ENCODE results near the gene NCK1.

Gene NCK1

GRCh38 chr3:136861890-136862616 lies at the start of gene NCK1:
TSS of gene NCK1 (plus strand) at chr3:136862208. CDS start at chr3:136928002, 65,794 bp downstream.
- peak; percentile 98 for DNase-seq

GRCh38 chr3:136817448-136817847 lies 44.6 kb upstream of the NCK1 start:
- peak; percentile 10 for DNase-seq

GRCh38 chr3:136818191-136818768 lies 43.7 kb upstream of the NCK1 start:
- peak; percentile 91 for DNase-seq

GRCh38 chr3:136818769-136819391 lies 43.1 kb upstream of the NCK1 start, which contains the start of gene SLC35G2:
TSS of gene SLC35G2 (plus strand) at chr3:136819126. CDS start at chr3:136854461, 35,335 bp downstream.
- DNase-seq = peak; percentile 76

- DNase-seq = peak; percentile 80
Measured at GRCh38 chr3:136819392-136819730, 42.6 kb upstream of the NCK1 start.

- DNase-seq = peak; percentile 79
Measured at GRCh38 chr3:136819731-136820679, 42.0 kb upstream of the NCK1 start.

DNA sequence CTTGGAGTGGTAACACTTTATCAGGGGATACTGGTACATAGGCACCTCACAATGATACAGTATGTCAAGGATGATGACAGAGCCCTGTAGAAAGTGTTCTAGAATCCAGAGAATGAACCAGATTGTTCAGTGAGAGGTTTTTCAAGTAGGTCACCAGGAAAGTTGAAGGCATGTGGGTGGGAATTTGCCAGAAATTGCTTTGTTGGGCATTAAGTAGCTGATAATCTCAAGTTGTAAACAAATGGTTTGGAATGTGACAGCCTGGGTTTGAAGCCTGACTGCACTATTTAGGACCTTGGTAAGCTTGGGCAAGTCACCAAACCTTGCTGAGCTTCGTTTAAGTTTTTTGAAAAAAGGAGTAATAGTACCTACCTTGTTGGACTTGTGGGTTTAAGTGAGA lies 30.5 kb upstream of the NCK1 start:
- no peak for DNase-seq

DNA sequence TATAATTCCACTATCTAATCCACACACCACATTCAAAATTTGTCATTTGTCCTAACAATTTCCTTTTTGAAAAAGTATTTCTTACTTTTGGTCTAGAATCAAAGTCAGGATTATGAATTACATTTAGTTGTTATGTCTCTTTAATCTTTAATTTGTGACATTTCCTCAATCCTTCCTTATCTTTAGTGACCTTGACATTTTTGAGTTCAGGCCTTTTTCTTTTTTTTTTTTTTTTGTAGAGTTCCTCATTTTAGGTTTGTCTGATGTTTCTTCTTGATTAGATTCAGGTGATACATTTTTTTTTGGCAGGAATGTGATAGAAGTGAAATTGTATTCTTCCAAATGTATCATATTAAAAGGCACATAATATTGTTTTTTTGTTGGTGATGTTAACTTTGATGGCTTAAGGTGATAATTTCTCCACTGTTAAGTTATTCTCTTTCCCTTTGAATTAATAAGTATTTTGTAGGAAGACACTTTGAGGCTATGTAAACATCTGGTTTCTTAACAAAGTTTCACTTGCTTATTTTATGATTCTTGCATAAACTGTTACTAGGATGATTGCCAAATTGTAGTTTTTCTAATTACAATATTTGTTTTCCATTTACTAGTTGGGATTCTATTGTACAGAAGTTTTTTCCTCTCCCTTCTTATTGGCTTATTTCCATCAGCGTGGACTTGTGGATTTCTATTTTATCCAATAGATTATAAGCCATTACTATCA lies 26.8 kb upstream of the NCK1 start:
- DNase-seq = no peak

GRCh38 chr3:136835813-136836510 lies 26.0 kb upstream of the NCK1 start:
- no peak for DNase-seq

DNA sequence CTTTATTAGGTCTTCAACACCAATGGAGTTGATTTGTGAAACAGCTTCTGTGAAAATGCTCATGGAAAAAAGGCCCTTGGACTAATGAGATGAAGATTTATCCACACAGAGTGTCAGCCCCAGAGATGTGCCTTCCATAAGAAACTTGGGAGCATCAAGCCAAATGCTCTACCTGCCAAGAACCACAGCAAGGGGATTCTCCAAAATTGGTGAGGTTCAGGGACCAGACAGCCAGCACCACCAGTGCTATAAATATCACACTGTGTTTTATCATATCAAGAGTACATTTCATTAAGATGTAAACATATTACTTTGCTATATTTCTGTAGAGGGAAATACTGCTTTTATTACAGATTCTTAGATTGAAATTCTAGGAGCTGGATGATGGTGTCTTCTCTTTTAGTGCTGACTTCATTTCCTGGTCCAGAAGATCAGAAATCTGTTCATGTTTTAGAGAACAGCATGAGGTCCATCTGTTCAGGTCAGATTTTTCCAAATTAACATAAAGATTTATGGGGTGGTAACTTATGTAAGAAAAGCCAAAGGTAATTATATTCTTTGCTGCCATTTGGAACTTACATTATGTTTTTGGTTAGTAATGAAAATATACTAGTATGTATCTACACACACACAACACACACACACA lies 25.4 kb upstream of the NCK1 start:
- DNase-seq = no peak

- DNase-seq = peak; percentile 55
Measured at GRCh38 chr3:136838641-136839555, 23.1 kb upstream of the NCK1 start.

DNA sequence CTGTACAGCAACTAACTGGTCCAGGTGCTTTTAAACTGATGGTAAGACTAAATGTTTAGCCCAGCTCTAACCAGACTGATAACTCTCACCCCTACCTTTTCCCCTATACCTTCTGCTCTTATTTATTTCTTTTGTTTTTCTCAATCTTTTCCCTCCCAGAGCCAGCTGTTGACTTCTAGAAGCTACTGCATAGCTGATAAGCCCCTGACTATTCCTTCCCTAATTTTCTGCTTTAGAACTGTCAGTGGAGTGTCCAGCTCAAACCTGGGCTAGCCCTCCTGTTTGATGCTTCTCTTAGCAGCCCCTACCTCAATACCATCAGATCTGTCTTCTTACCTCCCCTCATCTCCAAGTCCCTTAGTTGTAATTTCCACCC lies 22.5 kb upstream of the NCK1 start:
- DNase-seq = no peak

DNA sequence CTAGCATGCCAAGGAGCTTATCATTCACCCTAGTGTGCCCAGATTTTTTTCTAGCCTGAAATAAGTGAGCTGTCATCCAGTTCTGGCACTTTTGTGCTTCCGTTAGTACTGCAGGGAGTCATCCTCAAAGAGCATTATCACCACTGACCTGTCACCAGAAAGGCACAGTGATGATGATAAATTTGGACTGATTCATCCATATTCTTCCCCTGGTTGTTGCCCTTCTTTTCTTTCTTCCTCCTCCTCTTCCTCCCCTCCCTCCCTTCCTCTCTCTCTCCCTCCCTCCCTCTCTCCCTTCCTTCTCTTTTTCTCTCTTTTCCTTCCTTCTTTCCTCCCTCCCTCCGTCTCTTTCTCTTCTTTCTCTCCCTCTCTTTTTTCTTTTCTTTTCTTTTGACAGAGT lies 21.8 kb upstream of the NCK1 start:
- no peak for DNase-seq

DNA sequence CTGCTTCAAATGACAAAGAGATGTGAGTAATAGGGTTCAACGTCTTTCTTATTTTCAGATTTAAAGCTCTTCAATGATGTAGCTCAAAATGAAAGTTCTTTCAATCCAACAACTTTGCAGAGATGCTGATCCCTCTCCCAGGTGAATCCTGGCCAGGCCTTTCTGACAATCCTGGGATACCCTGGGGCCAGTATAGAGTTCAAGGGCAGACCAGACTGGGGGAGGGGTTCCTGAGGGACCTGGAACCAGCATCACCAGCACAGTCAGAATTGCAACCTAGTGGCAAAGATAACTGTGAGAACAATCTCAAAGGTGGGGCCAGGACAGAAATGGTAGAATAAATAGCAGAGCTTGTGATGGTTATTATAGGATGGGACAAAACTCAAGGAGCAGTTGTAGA lies 19.7 kb upstream of the NCK1 start:
- DNase-seq = no peak

DNA sequence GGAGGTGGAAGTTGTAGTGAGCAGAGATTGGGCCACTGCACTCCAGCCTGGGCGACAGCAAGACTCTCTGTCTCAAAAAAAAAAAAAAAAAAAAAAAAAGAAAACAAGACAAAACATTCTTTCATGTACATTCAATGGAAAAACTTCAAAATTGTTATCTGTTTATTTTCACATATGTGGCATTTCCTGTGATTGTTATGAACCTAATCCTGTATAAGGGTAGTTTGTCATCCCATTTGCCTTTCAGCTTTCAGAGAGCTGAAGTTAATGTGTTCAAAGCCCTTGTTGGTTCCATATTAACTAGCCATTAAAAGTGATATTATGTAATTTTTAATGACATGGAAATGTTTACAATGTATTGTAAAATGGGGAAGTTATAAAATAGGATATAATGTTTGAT lies 17.3 kb upstream of the NCK1 start:
- DNase-seq = no peak

- DNase-seq = no peak
Measured at GRCh38 chr3:136852180-136852579, 9.8 kb upstream of the NCK1 start.

GRCh38 chr3:136856665-136857064 lies 5.3 kb upstream of the NCK1 start:
- no peak for DNase-seq

- DNase-seq = no peak
Measured at GRCh38 chr3:136858381-136858780, 3.6 kb upstream of the NCK1 start.

DNA sequence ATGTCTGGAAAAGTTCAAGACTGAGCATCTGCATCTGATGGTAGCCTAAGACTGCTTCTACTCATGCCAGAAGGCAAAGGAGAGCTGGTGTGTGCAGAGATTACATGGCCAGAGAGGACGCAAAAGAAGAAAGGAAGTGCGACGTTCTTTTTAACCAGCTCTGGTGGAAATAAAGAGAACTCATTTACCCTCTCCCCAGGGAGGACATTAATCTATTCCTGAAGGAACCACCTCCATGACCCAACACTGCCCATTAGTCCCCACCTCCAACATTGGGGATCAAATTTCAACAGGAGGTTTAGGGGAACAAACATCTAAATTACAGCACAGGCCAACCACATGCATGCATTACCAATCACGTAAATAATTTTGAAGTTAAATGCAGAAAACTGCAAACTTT lies 1.5 kb upstream of the NCK1 start:
- no peak for DNase-seq

DNA sequence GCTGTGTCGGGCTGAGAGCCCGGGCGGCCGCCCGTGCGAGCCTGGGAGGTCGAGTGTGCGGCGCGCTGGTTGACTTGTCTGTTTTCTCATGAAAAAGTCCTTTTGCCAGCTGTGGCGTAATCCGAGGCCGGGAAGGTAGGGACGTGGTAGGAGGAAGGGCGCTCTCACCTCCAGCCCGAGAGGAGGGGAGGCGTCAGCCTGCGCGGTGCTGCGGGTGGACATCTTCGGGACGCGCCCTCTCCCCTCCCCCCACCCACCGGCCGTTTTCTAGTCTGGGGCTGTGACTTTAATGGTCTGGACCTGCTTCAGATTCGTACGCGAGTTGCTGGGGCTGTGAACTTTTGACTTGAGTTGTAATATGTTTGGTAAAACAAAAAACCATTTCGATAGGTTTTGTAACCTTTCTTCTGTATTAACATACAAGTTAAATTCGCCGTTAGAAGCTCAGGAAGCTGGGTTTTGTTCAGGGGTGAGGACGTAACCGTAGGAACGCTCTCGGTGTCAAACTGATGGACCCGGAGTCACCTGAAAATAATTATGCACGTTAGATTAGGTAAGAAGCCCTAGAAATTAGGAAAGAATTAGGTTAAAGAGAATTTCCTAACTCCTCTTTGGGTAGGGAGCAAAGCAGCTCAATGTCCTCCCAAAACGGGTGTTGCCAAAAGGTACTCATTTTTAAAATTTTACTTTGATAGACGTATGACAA lies 762 bp downstream of the NCK1 start:
- DNase-seq = peak; percentile 77
